Kidney tubule cell (primary cell): ENCODE data around the gene KLF16.
A peak's percentile ranks its signal among the peaks of the same experiment; 100 is the strongest.
"Not testable (repeated sequence)": the region's sequence is repeated elsewhere in the genome, so short reads cannot be mapped to it uniquely, and the experiment has no call there.

Source experiments
- DNase-seq: peaks from one replicate; pipeline ENCODE4 v3.0.0-alpha.2; 2018; ENCODE audit warnings: low spot score

KLF16 gene

GRCh38 chr19:1863328-1863637 is at the start of gene KLF16:
Gene KLF16 (minus strand): TSS chr19:1863579. CDS start chr19:1863497, 82 bp downstream.
- no peak for DNase-seq

- DNase-seq = no peak
Measured at GRCh38 chr19:1912760-1913505, 49.6 kb upstream of the KLF16 start.

GRCh38 chr19:1911995-1912394 is 48.6 kb upstream of the KLF16 start:
- no peak for DNase-seq

- DNase-seq = no peak
Measured at GRCh38 chr19:1911098-1911497, 47.7 kb upstream of the KLF16 start.

GRCh38 chr19:1910177-1910576 is 46.8 kb upstream of the KLF16 start:
- no peak for DNase-seq

GRCh38 chr19:1909761-1910080 is 46.3 kb upstream of the KLF16 start:
- DNase-seq = no peak

GRCh38 chr19:1908364-1908678 is 44.9 kb upstream of the KLF16 start:
- no peak for DNase-seq

- peak; percentile 72 for DNase-seq
Measured at GRCh38 chr19:1907563-1908363, 44.4 kb upstream of the KLF16 start.

GRCh38 chr19:1906985-1907562 is 43.7 kb upstream of the KLF16 start:
- DNase-seq = no peak

- no peak for DNase-seq
Measured at GRCh38 chr19:1905863-1906375, 42.5 kb upstream of the KLF16 start.

- peak; percentile 99 for DNase-seq
Measured at GRCh38 chr19:1905110-1905862, 41.9 kb upstream of the KLF16 start, which contains the start of the genes ADAT3 and SCAMP4. Gene ADAT3 (plus strand): TSS chr19:1905399. CDS start chr19:1912048, 6,649 bp downstream. Gene SCAMP4 (plus strand): TSS chr19:1905399. CDS start chr19:1915020, 9,621 bp downstream.

- DNase-seq = no peak
Measured at GRCh38 chr19:1904860-1905109, 41.4 kb upstream of the KLF16 start.

GRCh38 chr19:1902923-1903322 is 39.5 kb upstream of the KLF16 start:
- no peak for DNase-seq

GRCh38 chr19:1901940-1902404 is 38.6 kb upstream of the KLF16 start:
- no peak for DNase-seq

- DNase-seq = no peak
Measured at GRCh38 chr19:1896508-1896907, 33.1 kb upstream of the KLF16 start.

- no peak for DNase-seq
Measured at GRCh38 chr19:1893791-1894190, 30.4 kb upstream of the KLF16 start.

GRCh38 chr19:1889907-1890306 is 26.5 kb upstream of the KLF16 start:
- DNase-seq = no peak

- no peak for DNase-seq
Measured at GRCh38 chr19:1888385-1888784, 25.0 kb upstream of the KLF16 start.

- not testable (repeated sequence) for DNase-seq
Measured at GRCh38 chr19:1886360-1886759, 23.0 kb upstream of the KLF16 start.

- peak; percentile 92 for DNase-seq
Measured at GRCh38 chr19:1885398-1886119, 22.2 kb upstream of the KLF16 start, which contains the start of gene ABHD17A. Gene ABHD17A (minus strand): TSS chr19:1885496. CDS start chr19:1881566, 3,930 bp downstream.

GRCh38 chr19:1884719-1885334 is 21.4 kb upstream of the KLF16 start:
- DNase-seq = no peak
